IMR-90 (cell line): ENCODE results near the gene VSX2. TPM values are rescaled to one million over a fixed set of nuclear protein-coding genes. Genes with fewer than 3 reads are reported as not detected.

Experiments used
- ATAC-seq: fragments of 200-7000 bp; cut with Tn5 transposase; 2 replicates; pipeline ENCODE4 v1.9.1; 2020; ENCODE audit warnings: low read depth, mild to moderate bottlenecking, moderate library complexity
- BruUV-seq: library from RNA; stranded (reverse); fragments of 400-500 nt; replicated peaks from 2 replicates; lab custom pipeline; 2021; lab: Mats Ljungman, UMichigan
- CTCF ChIA-PET: fragments of 300-600 bp; formaldehyde crosslinking; extraction: SDS; loops from one replicate; lab custom pipeline; 2021; ENCODE audit warnings: antibody characterized with exemption; lab: Yijun Ruan, JAX
- POLR2A ChIA-PET: fragments of 300-600 bp; sonication (Branson Sonifier 250); formaldehyde crosslinking; loops from one replicate; lab custom pipeline; 2022; ENCODE audit warnings: antibody characterized with exemption; ENCODE audit not compliant: unreplicated experiment; lab: Charles Lee
- DNase-seq: peaks from one replicate; pipeline ENCODE4 v3.0.0; 2013
- H2AFZ ChIP-seq: replicated peaks from 2 replicates; pipeline ENCODE3; 2013; ENCODE audit warnings: low read length, mild to moderate bottlenecking; ENCODE audit not compliant: poor library complexity
- H2AK5ac ChIP-seq: 2 replicates; pipeline ENCODE4 v1.6.1; 2013; ENCODE audit warnings: low read depth, low read length, inconsistent platforms
- H2AK9ac ChIP-seq: replicated peaks from 2 replicates; pipeline ENCODE3; 2013; ENCODE audit warnings: mild to moderate bottlenecking, low read depth, low read length, moderate library complexity; ENCODE audit not compliant: poor library complexity
- H2BK120ac ChIP-seq: 2 replicates; pipeline ENCODE4 v1.6.1; 2013; ENCODE audit warnings: low read depth, low read length, inconsistent platforms
- H2BK15ac ChIP-seq: 3 replicates; pipeline ENCODE4 v1.6.1; 2013; ENCODE audit warnings: low read depth, low read length, inconsistent platforms
- H2BK20ac ChIP-seq: 2 replicates; pipeline ENCODE4 v1.6.1; 2013; ENCODE audit warnings: low read depth, mild to moderate bottlenecking, inconsistent platforms, low read length, moderate library complexity
- H2BK5ac ChIP-seq: 2 replicates; pipeline ENCODE4 v1.6.1; 2013; ENCODE audit warnings: mild to moderate bottlenecking, low read depth, low read length, inconsistent platforms; ENCODE audit not compliant: poor library complexity, severe bottlenecking
- H3K14ac ChIP-seq: replicated peaks from 2 replicates; pipeline ENCODE4 v1.6.1; 2013; ENCODE audit warnings: low read depth, low read length, inconsistent platforms
- H3K18ac ChIP-seq: 2 replicates; pipeline ENCODE4 v1.6.1; 2013; ENCODE audit warnings: low read depth, low read length, control low read depth
- H3K23ac ChIP-seq: 2 replicates; pipeline ENCODE4 v1.6.1; 2013; ENCODE audit warnings: low read depth, low read length, inconsistent platforms
- H3K27ac ChIP-seq: 2 replicates; pipeline ENCODE4 v1.5.1; 2013; ENCODE audit warnings: mild to moderate bottlenecking, control low read depth, low read length; ENCODE audit not compliant: insufficient read depth
- H3K27me3 ChIP-seq: 2 replicates; pipeline ENCODE4 v1.6.1; 2013; ENCODE audit warnings: low read length; ENCODE audit not compliant: control insufficient read depth, insufficient read depth
- H3K36me3 ChIP-seq: 2 replicates; pipeline ENCODE4 v1.6.1; 2013; ENCODE audit warnings: low read length, mixed read lengths; ENCODE audit not compliant: control insufficient read depth, insufficient read depth
- H3K4ac ChIP-seq: 2 replicates; pipeline ENCODE4 v1.6.1; 2013; ENCODE audit warnings: low read depth, low read length, inconsistent platforms
- H3K4me1 ChIP-seq: 2 replicates; pipeline ENCODE4 v1.6.1; 2013; ENCODE audit warnings: low read length, mixed read lengths; ENCODE audit not compliant: control insufficient read depth, insufficient read depth
- H3K4me2 ChIP-seq: 2 replicates; pipeline ENCODE4 v1.6.1; 2013; ENCODE audit warnings: low read depth, mild to moderate bottlenecking, control low read depth, low read length, moderate library complexity
- H3K4me3 ChIP-seq: 2 replicates; pipeline ENCODE4 v1.5.1; 2013; ENCODE audit warnings: low read depth, mild to moderate bottlenecking, control low read depth, low read length, moderate library complexity; ENCODE audit not compliant: insufficient read depth
- H3K56ac ChIP-seq: 2 replicates; pipeline ENCODE4 v1.6.1; 2013; ENCODE audit warnings: low read length, inconsistent platforms; ENCODE audit not compliant: insufficient read depth; ENCODE audit errors: extremely low read depth
- H3K79me1 ChIP-seq, 2 experiments: 2 replicates each; pipeline ENCODE4 v1.6.1; 2013; ENCODE audit warnings: low read length in 2 of 2, inconsistent platforms in 1 of 2, low read depth in 1 of 2
- H3K9ac ChIP-seq: 2 replicates; pipeline ENCODE4 v1.6.1; 2013; ENCODE audit warnings: low read depth, low read length, control low read depth
- H3K9me1 ChIP-seq: 2 replicates; pipeline ENCODE4 v1.6.1; 2013; ENCODE audit warnings: low read length, inconsistent platforms; ENCODE audit not compliant: insufficient read depth
- H3K9me3 ChIP-seq: 2 replicates; pipeline ENCODE4 v1.6.1; 2013; ENCODE audit warnings: low read length; ENCODE audit not compliant: control insufficient read depth, insufficient read depth
- H4K20me1 ChIP-seq: 2 replicates; pipeline ENCODE4 v1.6.1; 2013; ENCODE audit warnings: low read length, inconsistent platforms; ENCODE audit not compliant: insufficient read depth
- H4K5ac ChIP-seq: 2 replicates; pipeline ENCODE4 v1.6.1; 2013; ENCODE audit warnings: mild to moderate bottlenecking, low read depth, low read length, control low read depth
- H4K8ac ChIP-seq, 2 experiments: 2 replicates each; pipeline ENCODE4 v1.6.1; 2013; ENCODE audit warnings: low read depth in 2 of 2, low read length in 2 of 2, control low read depth in 1 of 2, inconsistent platforms in 1 of 2
- H4K91ac ChIP-seq: 2 replicates; pipeline ENCODE4 v1.6.1; 2013; ENCODE audit warnings: low read depth, low read length, inconsistent platforms; ENCODE audit not compliant: insufficient read depth
- BHLHE40 ChIP-seq: fragments of 150-350 bp; IDR thresholded peaks from 2 replicates; pipeline ENCODE4 v1.6.1; 2016; ENCODE audit warnings: mild to moderate bottlenecking, low read depth, low read length
- CEBPB ChIP-seq: IDR thresholded peaks from 2 replicates; pipeline ENCODE4 v1.6.1; 2012; ENCODE audit warnings: low read depth, low read length, improper control_type of control experiment
- CHD1 ChIP-seq: IDR thresholded peaks from 2 replicates; pipeline ENCODE4 v1.6.1; 2012; ENCODE audit warnings: low read depth, low read length, improper control_type of control experiment
- CTCF ChIP-seq: conservative IDR thresholded peaks from 2 replicates; pipeline ENCODE4 v1.5.1; 2012; ENCODE audit warnings: mild to moderate bottlenecking, low read depth, low read length, improper control_type of control experiment
- MAZ ChIP-seq: IDR thresholded peaks from 2 replicates; pipeline ENCODE4 v1.6.1; 2012; ENCODE audit warnings: low read depth, mild to moderate bottlenecking, low read length, improper control_type of control experiment, moderate library complexity, borderline replicate concordance
- MXI1 ChIP-seq: IDR thresholded peaks from 2 replicates; pipeline ENCODE4 v1.6.1; 2012; ENCODE audit warnings: low read depth, mild to moderate bottlenecking, low read length, moderate library complexity, borderline replicate concordance
- NFE2L2 ChIP-seq: fragments of 150-350 bp; IDR thresholded peaks from 2 replicates; pipeline ENCODE4 v1.6.1; 2016; ENCODE audit warnings: low read depth, mild to moderate bottlenecking, low read length
- RCOR1 ChIP-seq: IDR thresholded peaks from 2 replicates; pipeline ENCODE4 v1.6.1; 2012; ENCODE audit warnings: mild to moderate bottlenecking, low read length, improper control_type of control experiment; ENCODE audit not compliant: insufficient replicate concordance
- RFX5 ChIP-seq: IDR thresholded peaks from 2 replicates; pipeline ENCODE4 v1.8.0; 2012; ENCODE audit warnings: low read depth, mild to moderate bottlenecking, low read length, moderate library complexity
- SMC3 ChIP-seq: fragments of 150-350 bp; IDR thresholded peaks from 2 replicates; pipeline ENCODE4 v1.6.1; 2016; ENCODE audit warnings: low read depth, mild to moderate bottlenecking, antibody characterized with exemption, low read length, moderate library complexity
- USF2 ChIP-seq: fragments of 150-350 bp; IDR thresholded peaks from 2 replicates; pipeline ENCODE4 v1.6.1; 2017; ENCODE audit warnings: mild to moderate bottlenecking, antibody characterized with exemption, low read length, low read depth
- WGBS, 2 experiments: methylation state at CpG; one replicate each; pipeline versions ENCODE4 v1.1.5 to v1.1.7; 2013; ENCODE audit warnings: missing lambda C conversion rate in 2 of 2; ENCODE audit not compliant: insufficient read length in 1 of 2; ENCODE audit errors: extremely low coverage in 2 of 2; 5-methylcytosine and 5-hydroxymethylcytosine counted together
- dilution Hi-C: fragments of 300-500 bp; cut with HindIII; formaldehyde crosslinking; loops from one replicate; pipeline ENCODE4 v1.14.3; 2018; ENCODE audit warnings: low sequenced_read_pairs; ENCODE audit not compliant: unreplicated experiment
- in situ Hi-C: fragments of 300-500 bp; cut with MboI; formaldehyde crosslinking; loops from 3 replicates; pipeline ENCODE4 v1.14.3; 2019; ENCODE audit warnings: low sequenced_read_pairs, inconsistent platforms, mixed read lengths
- intact Hi-C: fragments of 100-400 bp; cut with micrococcal nuclease; formaldehyde crosslinking; loops from 2 replicates; pipeline ENCODE4 v1.10.0; 2022
- polyA plus RNA-seq, 3 experiments: library from polyadenylated mRNA; depleted of rRNA; stranded (reverse); fragments of >200 nt; gene quantifications; 2 replicates each; pipeline ENCODE4 v1.2.3, GENCODE V29; 2012; ENCODE audit warnings: low replicate concordance in 1 of 3
- total RNA-seq: library from RNA; depleted of rRNA; stranded (reverse); fragments of >200 nt; gene quantifications from 2 replicates; pipeline ENCODE4 v1.2.3, GENCODE V29; 2012

Gene VSX2
- total and polyA plus RNA-seq, 2 of the 4 experiments (the other 2 are of a cell fraction), result not detected

GRCh38 chr14:74205882-74206281, 33.4 kb upstream of the VSX2 start:
- H2BK120ac ChIP-seq, result no peak overlapping the region
- H3K9ac ChIP-seq, result no peak overlapping the region
- H3K9me1 ChIP-seq, result peaks cover 3% of the 10 kb centered on the region; the same call in 1 of the 2 replicates
- H3K27me3 ChIP-seq, result peaks cover 8% of the 10 kb centered on the region
- DNase-seq (no peak), ATAC-seq (no peak)
- intact Hi-C loops, result no loop called here
- dilution Hi-C loops, result no loop called here
- H3K9me3 ChIP-seq, result no peaks in the 10 kb centered on the region
- no peak overlapping the region for H3K4ac ChIP-seq
- H4K5ac ChIP-seq, result no peak overlapping the region
- H3K4me2 ChIP-seq, result no peak overlapping the region
- H3K18ac ChIP-seq, result no peak overlapping the region
- no peak overlapping the region for H4K8ac ChIP-seq
- ChIA-PET POLR2A (no interaction called here), CTCF (no interaction called here)
- H3K36me3 ChIP-seq, result peaks cover 4% of the 10 kb centered on the region
- no peak overlapping the region for H4K91ac ChIP-seq
- no peak overlapping the region for H2BK5ac ChIP-seq
- no peaks in the 10 kb centered on the region for H3K4me1 ChIP-seq
- WGBS, 2 experiments, result no CpG with 5 or more reads among the region's 1 CpG
- in situ Hi-C loops, result no loop called here
- BruUV-seq, result no TSS peak
- no peak overlapping the region for H3K27ac ChIP-seq
- H3K23ac ChIP-seq, result no peak overlapping the region
- H3K14ac ChIP-seq, result no peak overlapping the region
- H2BK20ac ChIP-seq, result no peak overlapping the region
- no peak overlapping the region for H2BK15ac ChIP-seq
- H2AFZ ChIP-seq, result no peak overlapping the region
- H2AK9ac ChIP-seq, result no peak overlapping the region
- H3K56ac ChIP-seq, result no peak overlapping the region
- H4K20me1 ChIP-seq, result no peaks in the 10 kb centered on the region
- no peak overlapping the region for H3K4me3 ChIP-seq
- no peaks in the 10 kb centered on the region for H3K79me1 ChIP-seq
- TF ChIP-seq SMC3 (no peak), NFE2L2 (no peak), MAZ (no peak), USF2 (no peak), MXI1 (no peak), BHLHE40 (no peak), RCOR1 (no peak), CHD1 (no peak), CTCF (no peak), CEBPB (no peak), RFX5 (no peak)
- H2AK5ac ChIP-seq, result no peak overlapping the region
